ENCODE measurements around the gene STK39.

The STK39 gene

GRCh38 chr2:167916756-167917155, 330.6 kb downstream of the STK39 start:
- Histone ChIP-seq H3K79me2 (no peaks in the 10 kb centered on the region), H3K36me3 (ENCODE audit: control insufficient read depth, insufficient read depth, low read length) (no peaks in the 10 kb centered on the region), H3K9me3 (ENCODE audit: control insufficient read depth, low read length) (no peaks in the 10 kb centered on the region), H3K4me3 (ENCODE audit: low read depth, low read length) (no peak overlapping the region), H2AFZ (no peak overlapping the region), H3K4me1 (no peaks in the 10 kb centered on the region), H3K4me2 (ENCODE audit: low read length) (no peak overlapping the region), H3K27me3 (ENCODE audit: control insufficient read depth, insufficient read depth, low read length) (no peaks in the 10 kb centered on the region), H3K9ac (no peak overlapping the region), H3K27ac (no peak overlapping the region)
- TF ChIP-seq, protein P1, sequence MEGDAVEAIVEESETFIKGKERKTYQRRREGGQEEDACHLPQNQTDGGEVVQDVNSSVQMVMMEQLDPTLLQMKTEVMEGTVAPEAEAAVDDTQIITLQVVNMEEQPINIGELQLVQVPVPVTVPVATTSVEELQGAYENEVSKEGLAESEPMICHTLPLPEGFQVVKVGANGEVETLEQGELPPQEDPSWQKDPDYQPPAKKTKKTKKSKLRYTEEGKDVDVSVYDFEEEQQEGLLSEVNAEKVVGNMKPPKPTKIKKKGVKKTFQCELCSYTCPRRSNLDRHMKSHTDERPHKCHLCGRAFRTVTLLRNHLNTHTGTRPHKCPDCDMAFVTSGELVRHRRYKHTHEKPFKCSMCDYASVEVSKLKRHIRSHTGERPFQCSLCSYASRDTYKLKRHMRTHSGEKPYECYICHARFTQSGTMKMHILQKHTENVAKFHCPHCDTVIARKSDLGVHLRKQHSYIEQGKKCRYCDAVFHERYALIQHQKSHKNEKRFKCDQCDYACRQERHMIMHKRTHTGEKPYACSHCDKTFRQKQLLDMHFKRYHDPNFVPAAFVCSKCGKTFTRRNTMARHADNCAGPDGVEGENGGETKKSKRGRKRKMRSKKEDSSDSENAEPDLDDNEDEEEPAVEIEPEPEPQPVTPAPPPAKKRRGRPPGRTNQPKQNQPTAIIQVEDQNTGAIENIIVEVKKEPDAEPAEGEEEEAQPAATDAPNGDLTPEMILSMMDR (IDR thresholded peaks at IDR 0.05), result no peak

GRCh38 chr2:167914969-167915368, 332.4 kb downstream of the STK39 start:
- no peak overlapping the region for H3K4me2 ChIP-seq (ENCODE audit: low read length)
- no peak overlapping the region for H3K27ac ChIP-seq
- H2AFZ ChIP-seq, result no peak overlapping the region
- no peaks in the 10 kb centered on the region for H3K9me3 ChIP-seq (ENCODE audit: control insufficient read depth, low read length)
- H3K36me3 ChIP-seq (ENCODE audit: control insufficient read depth, insufficient read depth, low read length), result no peaks in the 10 kb centered on the region
- H3K79me2 ChIP-seq, result no peaks in the 10 kb centered on the region
- no peak overlapping the region for H3K9ac ChIP-seq
- no peaks in the 10 kb centered on the region for H3K4me1 ChIP-seq
- TF ChIP-seq, protein P1 (IDR thresholded peaks at IDR 0.05), result no peak
- no peaks in the 10 kb centered on the region for H3K27me3 ChIP-seq (ENCODE audit: control insufficient read depth, insufficient read depth, low read length)
- no peak overlapping the region for H3K4me3 ChIP-seq (ENCODE audit: low read depth, low read length)

DNA sequence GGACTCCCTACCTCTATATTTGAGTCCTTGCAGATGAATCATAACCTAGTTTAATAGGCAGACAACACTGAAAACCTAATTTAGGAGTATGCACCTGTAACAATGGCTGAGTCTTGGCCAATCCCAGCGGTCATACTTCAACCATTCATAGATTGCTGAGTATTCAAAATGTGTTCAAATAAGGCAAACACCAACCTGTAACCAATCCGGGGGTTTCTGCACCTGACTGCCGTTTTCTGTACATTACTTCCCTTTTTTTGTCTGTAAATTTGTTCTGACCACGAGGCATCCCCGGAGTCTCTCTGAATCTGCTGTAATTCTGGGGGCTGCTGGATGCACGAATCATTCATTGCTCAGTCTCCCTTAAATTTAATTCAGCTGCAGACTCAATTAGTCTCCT, 338.6 kb downstream of the STK39 start:
- Histone ChIP-seq H3K4me3 (ENCODE audit: low read depth, low read length) (no peak overlapping the region), H3K27ac (no peak overlapping the region), H3K9me3 (ENCODE audit: control insufficient read depth, low read length) (no peaks in the 10 kb centered on the region), H3K36me3 (ENCODE audit: control insufficient read depth, insufficient read depth, low read length) (no peaks in the 10 kb centered on the region), H3K79me2 (no peaks in the 10 kb centered on the region), H2AFZ (no peak overlapping the region), H3K4me1 (no peaks in the 10 kb centered on the region), H3K4me2 (ENCODE audit: low read length) (no peak overlapping the region), H3K27me3 (ENCODE audit: control insufficient read depth, insufficient read depth, low read length) (no peaks in the 10 kb centered on the region), H3K9ac (no peak overlapping the region)
- TF ChIP-seq, protein P1 (IDR thresholded peaks at IDR 0.05), result no peak

DNA sequence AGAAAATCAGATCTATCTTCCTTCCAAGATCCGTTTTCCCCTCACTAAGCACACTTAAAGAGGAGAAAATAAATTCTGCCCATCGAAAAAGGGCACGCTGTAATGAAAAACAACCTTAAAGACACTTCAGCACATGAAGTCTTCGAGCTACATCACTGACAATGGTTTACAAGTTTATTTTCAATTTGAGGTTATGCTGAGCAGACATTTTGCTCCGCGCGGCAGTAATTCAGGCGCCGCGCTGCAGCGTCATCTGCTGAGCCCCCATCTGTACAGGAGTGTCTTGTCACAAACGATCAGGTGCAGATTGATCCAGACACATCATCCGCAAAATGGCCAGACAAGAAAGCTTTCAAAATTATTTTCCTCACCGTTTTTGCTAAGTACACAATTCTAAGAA, 341.7 kb downstream of the STK39 start:
- TF ChIP-seq, protein P1 (IDR thresholded peaks at IDR 0.05), result no peak
- H3K27ac ChIP-seq, result no peak overlapping the region

More for the DNA sequence above, 341.7 kb downstream of the STK39 start:
- Histone ChIP-seq H3K4me3 (ENCODE audit: low read depth, low read length) (no peak overlapping the region), H3K4me1 (no peaks in the 10 kb centered on the region), H3K4me2 (ENCODE audit: low read length) (no peak overlapping the region), H3K79me2 (no peaks in the 10 kb centered on the region), H3K9me3 (ENCODE audit: control insufficient read depth, low read length) (no peaks in the 10 kb centered on the region), H3K36me3 (ENCODE audit: control insufficient read depth, insufficient read depth, low read length) (no peaks in the 10 kb centered on the region), H3K27me3 (ENCODE audit: control insufficient read depth, insufficient read depth, low read length) (no peaks in the 10 kb centered on the region), H3K9ac (no peak overlapping the region), H2AFZ (peak overlapping the region; percentile 40)

Data from parathyroid adenoma (tissue), 2 donors.